HG03103 (cell line): ENCODE measurements around the gene CYP2B6.
"Not testable (repeated sequence)": the region's sequence is repeated elsewhere in the genome, so short reads cannot be mapped to it uniquely, and the experiment has no call there.

ENCODE experiments used
- ATAC-seq: cut with Tn5 transposase; IDR thresholded peaks from one replicate; pipeline ENCODE4 v1.9.1; 2021; ENCODE audit warnings: low read depth; ENCODE audit not compliant: unreplicated experiment

Gene CYP2B6

DNA sequence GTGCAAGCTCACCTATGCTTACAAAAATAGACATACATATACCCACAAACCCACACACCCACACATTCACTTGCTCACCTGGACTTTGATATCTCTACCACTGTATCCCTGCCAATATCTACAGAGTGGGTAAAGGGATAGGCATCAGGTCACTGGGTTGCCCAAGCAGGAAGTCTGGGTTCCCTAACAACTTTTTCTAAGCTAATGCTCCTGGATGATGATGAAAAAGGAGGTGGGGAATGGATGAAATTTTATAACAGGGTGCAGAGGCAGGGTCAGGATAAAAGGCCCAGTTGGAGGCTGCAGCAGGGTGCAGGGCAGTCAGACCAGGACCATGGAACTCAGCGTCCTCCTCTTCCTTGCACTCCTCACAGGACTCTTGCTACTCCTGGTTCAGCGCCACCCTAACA is at the start of gene CYP2B6:
Gene CYP2B6 (plus strand): TSS at position 311 of the 410 bp plus-strand sequence. CDS start 24 bp downstream, at position 335.
- no peak for ATAC-seq

GRCh38 chr19:40941481-40942219 is 49.4 kb upstream of the CYP2B6 start:
- no peak for ATAC-seq

- no peak for ATAC-seq
Measured at GRCh38 chr19:40945645-40946044, 45.4 kb upstream of the CYP2B6 start.

DNA sequence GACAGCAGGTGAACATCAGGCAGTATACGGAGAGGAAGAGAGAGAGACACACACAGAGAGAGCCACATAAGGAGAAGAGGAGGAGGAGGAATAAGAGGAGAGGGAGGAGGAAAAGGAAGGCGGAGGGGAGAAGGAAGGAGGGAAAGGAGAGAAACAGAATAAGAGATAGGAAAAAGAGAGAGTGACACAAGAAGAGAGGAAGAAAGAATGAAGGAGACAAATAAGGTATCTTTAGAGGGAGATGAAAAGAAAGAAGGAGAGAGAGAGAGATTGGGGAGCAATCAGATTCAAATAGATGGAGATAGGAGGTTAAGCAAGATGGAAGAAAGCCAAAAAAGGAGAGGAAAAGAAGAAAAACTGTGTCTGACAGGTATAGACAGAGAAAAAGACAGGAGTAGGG is 44.0 kb upstream of the CYP2B6 start:
- ATAC-seq, result no peak

DNA sequence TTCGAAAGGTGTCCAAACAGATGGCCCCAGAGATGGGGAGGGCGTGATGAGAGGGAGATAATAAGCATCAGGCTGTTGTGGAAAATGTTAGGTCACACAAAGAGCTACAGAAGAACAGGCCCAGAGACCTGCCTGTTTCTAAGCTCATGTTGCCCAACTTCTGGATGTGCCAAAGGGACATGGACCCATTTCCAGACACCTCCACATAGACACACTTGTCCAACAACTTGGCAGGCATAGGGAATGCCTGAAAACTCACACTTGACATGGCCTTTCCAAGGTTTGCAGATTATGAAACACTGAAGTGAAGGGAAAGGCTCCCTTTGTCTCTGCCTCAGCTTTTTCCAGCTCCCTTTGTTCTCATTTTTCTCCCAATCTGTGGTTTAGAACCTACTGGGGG is 43.5 kb upstream of the CYP2B6 start:
- ATAC-seq, result no peak

- ATAC-seq, result no peak
Measured at GRCh38 chr19:40948580-40949299, 42.3 kb upstream of the CYP2B6 start.

GRCh38 chr19:40954573-40954972 is 36.5 kb upstream of the CYP2B6 start:
- ATAC-seq, result no peak

GRCh38 chr19:40959338-40959737 is 31.7 kb upstream of the CYP2B6 start:
- no peak for ATAC-seq

- ATAC-seq, result no peak
Measured at GRCh38 chr19:40960062-40960685, 30.9 kb upstream of the CYP2B6 start.

- no peak for ATAC-seq
Measured at GRCh38 chr19:40960780-40961179, 30.3 kb upstream of the CYP2B6 start.

DNA sequence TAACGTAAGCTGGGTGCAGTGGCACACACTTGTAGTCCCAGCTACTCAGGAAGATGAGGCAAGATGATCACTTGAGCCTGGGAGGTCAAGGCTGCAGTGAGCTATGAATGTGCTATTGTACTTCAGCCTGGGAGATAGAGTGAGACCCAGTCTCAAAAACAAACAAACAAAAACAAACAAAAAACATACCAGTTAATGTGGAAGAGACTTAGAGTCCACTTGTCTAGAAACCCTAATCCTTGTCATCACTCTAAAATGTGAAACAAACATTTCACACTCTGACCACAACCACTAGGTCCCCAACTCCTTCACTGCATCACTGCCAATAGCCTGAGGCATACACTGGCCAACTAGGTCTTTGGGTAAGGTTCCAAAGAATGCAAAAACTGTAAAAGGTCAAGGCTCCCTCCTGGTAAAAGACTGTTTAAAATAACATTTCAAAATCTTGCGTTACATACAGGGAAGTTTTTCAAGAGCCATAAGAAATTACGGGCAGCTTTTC is 28.6 kb upstream of the CYP2B6 start:
- ATAC-seq, result no peak

DNA sequence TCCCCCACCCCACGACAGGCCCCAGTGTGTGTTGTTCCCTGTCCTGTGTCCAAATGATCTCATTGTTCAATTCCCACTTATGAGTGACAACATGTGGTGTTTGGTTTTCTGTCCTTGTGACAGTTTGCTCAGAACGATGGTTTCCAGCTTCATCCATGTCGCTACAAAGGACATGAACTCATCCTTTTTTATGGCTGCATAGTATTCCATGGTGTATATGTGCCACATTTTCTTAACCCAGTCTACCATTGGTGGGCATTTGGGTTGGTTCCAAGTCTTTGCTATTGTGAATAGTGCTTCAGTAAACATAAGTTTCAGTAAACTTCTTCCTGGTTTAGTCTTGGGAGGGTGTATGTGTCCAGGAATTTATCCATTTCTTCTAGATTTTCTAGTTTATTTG is 26.7 kb upstream of the CYP2B6 start:
- not testable (repeated sequence) for ATAC-seq

DNA sequence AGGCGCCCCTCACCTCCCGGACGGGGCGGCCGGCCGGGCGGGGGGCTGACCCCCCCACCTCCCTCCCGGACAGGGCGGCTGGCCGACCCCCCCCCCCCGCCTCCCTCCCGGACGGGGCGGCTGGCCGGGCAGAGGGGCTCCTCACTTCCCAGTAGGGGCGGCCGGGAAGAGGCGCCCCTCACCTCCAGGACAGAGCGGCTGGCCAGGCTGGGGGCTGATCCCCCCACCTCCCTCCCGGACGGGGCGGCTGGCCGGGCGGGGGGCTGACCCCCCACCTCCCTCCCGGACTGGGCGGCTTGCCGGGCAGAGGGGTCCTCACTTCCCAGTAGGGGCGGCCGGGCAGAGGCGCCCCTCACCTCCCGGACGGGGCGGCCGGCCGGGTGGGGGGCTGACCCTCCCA is 25.7 kb upstream of the CYP2B6 start:
- ATAC-seq, result not testable (repeated sequence)

DNA sequence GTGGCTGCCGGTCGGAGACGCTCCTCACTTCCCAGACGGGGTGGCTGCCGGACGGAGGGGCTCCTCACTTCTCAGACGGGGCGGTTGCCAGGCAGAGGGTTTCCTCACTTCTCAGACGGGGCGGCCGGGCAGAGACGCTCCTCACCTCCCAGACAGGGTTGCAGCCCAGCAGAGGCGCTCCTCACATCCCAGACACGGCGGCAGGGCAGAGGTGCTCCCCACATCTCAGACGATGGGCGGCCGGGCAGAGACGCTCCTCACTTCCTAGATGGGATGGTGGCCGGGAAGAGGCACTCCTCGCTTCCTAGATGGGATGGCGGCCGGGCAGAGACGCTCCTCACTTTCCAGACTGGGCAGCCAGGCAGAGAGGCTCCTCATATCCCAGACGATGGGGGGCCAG is 24.5 kb upstream of the CYP2B6 start:
- ATAC-seq, result not testable (repeated sequence)

DNA sequence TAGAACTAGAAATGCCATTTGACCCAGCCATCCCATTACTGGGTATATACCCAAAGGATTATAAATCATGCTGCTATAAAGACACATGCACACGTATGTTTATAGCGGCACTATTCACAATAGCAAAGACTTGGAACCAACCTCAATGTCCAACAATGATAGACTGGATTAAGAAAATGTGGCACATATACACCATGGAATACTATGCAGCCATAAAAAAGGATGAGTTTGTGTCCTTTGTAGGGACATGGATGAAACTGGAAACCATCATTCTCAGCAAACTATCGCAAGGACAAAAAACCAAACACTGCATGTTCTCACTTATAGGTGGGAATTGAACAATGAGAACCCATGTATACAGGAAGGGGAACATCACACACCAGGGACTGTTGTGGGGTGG is 23.0 kb upstream of the CYP2B6 start:
- not testable (repeated sequence) for ATAC-seq

GRCh38 chr19:40969721-40970120 is 21.4 kb upstream of the CYP2B6 start:
- not testable (repeated sequence) for ATAC-seq

- ATAC-seq, result not testable (repeated sequence)
Measured at GRCh38 chr19:40970396-40971345, 20.4 kb upstream of the CYP2B6 start.

- ATAC-seq, result no peak
Measured at GRCh38 chr19:40974633-40975037, 16.4 kb upstream of the CYP2B6 start.

DNA sequence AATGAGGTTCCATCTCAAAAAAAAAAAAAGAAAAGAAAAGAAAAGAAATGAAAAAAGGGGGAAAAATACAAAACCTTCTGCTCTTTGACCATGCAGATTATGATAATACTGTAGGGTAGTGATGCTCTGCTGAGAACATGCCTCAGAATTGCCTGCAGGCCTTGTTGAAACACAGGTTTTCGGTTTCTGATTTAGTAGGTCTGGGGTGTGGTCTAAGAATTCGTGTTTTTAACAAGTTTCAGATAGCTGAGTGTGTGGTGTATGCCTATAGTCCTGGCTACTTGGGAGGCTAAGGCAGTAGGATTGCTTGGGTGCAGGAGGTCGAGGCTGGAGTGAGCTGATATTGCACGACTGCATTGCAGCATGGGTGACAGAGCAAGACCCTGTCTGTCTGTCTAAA is 14.9 kb upstream of the CYP2B6 start:
- no peak for ATAC-seq

DNA sequence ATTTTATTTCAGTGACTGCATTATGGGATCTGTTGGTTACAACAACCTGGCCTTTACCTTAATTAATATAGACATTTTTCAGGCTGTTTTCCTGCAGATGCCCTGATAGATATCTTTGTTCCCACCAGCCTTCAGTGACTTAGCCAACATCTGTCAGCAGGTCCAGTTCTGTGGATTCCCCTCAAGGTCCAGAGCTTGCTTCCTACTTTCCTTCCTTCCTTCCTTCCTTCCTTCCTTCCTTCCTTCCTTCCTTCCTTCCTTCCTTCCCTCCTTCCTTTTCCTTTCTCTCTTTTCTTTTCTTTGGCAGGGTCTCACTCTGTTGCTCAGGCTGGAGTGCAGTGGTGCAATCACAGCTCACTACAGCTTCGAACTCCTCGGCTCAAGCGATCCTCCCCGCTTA is 14.4 kb upstream of the CYP2B6 start:
- ATAC-seq, result no peak
